GM19468 (cell line): ENCODE data around the gene SAMD10.
A peak's percentile ranks its signal among the peaks of the same experiment; 100 is the strongest.
"Not testable (repeated sequence)": the region's sequence is repeated elsewhere in the genome, so short reads cannot be mapped to it uniquely, and the experiment has no call there.

Source experiments
- ATAC-seq: cut with Tn5 transposase; IDR thresholded peaks from one replicate; pipeline ENCODE4 v1.9.1; 2021; ENCODE audit warnings: mild to moderate bottlenecking, moderate library complexity, moderate number of reproducible peaks; ENCODE audit not compliant: unreplicated experiment; ENCODE audit errors: extremely low read depth

SAMD10 gene

GRCh38 chr20:64003960-64004725 lies 24.7 kb upstream of the SAMD10 start:
- no peak for ATAC-seq

GRCh38 chr20:64001607-64002011 lies 22.2 kb upstream of the SAMD10 start:
- ATAC-seq, result no peak

DNA sequence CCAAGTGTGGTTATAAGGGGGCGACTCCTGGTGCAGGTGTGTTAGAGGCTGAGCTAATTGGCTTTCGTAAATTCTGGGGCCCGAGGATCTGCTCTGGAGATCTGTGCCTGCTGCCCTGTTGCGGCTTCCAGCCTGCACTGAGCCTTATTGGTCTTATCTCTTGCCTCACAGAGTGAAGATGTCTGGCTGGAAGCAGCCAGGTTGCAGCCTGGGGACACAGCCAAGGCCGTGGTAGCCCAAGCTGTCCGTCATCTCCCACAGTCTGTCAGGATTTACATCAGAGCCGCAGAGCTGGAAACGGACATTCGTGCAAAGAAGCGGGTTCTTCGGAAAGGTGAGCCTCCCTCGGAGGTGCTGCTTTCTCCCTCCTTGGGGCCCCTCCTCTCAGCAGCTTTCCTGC lies 21.5 kb upstream of the SAMD10 start:
- no peak for ATAC-seq

DNA sequence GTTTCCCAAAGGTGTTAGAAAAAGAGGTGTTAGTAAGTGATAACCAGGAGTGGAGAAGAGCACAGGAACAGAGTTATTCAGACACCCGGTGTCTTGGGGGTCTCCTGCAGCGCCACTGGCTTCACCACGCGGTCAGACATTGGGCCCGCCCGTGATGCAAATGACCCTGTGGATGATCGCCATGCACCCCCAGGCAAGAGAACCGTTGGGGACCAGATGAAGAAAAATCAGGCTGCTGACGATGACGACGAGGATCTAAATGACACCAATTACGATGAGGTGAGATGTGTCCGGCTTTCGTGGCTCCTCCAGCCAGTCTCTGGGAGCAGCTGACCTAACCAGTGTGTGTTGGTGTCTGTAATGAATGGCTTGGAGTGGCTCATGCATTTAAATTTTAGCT lies 3.5 kb upstream of the SAMD10 start:
- no peak for ATAC-seq

DNA sequence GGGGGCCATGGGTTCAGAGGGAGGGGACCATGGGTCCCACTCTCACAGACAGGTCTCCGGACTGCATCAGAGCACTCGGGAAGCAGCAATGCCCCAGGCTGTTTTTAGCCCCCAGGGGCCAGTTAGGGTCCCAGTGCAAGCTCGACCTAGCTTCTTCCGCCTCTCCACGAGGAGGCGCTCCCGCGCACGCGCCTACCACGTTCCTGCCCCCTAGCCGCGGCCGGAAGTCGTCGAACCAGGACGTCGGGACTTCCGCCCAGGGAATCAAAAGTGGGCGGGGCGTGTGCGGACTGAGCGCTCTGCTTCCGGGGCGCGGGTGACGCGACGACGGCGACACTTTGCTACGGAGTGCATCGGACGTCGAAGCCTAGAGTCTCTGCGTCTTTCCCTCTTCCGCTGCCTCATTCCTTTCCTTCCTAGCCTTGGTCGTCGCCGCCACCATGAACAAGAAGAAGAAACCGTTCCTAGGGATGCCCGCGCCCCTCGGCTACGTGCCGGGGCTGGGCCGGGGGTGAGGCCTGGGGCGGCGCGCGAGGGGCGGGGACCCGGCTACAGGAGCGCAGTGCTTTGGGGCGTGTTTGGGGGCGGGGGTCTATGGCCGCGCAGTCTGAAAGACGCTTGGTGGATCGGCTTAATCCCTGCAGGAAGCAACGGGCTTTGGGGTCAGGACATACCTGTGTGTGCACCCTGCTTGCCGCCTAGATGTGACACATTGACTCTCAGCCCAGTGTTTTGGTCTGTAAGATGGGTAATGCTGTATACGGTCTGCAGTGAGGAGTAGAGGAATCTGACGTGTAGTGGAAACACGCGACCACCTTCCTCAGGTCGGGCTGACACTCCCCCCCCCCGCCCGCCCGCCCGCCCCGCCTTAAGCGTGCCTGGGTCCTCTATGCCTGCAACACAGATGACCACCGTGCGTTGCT lies 1.6 kb upstream of the SAMD10 start, which contains the start of gene PRPF6:
Gene PRPF6 (plus strand): TSS at position 327 of the 923 bp plus-strand sequence. CDS start 114 bp downstream, at position 441.
- peak; percentile 21 for ATAC-seq

DNA sequence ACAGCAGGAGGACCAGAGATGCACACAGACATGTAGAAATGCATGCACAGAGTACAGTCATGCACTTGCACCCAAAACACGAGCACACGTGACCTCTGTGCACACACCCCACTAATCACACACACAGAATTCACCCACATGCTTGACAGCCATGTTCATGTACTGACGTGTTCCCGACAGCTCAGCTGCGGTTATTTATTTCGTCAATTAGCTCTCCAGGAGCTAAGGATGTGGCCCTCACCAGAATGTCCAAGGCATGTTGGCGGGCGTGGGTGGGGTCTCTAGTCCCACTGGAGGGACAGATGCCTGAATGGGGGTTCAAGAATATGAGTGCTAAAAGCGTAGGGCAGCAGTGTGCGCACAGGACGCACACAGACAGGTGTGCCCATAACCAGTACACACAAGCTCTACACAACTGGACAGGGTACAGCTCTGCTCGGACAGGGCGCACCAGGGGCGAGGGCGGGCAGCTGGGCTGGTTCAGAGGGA lies 919 bp upstream of the SAMD10 start:
- ATAC-seq, result peak; percentile 7

- no peak for ATAC-seq
These were observed 249 bp downstream of the SAMD10 start for GRCh38 chr20:63979229-63979556.

DNA sequence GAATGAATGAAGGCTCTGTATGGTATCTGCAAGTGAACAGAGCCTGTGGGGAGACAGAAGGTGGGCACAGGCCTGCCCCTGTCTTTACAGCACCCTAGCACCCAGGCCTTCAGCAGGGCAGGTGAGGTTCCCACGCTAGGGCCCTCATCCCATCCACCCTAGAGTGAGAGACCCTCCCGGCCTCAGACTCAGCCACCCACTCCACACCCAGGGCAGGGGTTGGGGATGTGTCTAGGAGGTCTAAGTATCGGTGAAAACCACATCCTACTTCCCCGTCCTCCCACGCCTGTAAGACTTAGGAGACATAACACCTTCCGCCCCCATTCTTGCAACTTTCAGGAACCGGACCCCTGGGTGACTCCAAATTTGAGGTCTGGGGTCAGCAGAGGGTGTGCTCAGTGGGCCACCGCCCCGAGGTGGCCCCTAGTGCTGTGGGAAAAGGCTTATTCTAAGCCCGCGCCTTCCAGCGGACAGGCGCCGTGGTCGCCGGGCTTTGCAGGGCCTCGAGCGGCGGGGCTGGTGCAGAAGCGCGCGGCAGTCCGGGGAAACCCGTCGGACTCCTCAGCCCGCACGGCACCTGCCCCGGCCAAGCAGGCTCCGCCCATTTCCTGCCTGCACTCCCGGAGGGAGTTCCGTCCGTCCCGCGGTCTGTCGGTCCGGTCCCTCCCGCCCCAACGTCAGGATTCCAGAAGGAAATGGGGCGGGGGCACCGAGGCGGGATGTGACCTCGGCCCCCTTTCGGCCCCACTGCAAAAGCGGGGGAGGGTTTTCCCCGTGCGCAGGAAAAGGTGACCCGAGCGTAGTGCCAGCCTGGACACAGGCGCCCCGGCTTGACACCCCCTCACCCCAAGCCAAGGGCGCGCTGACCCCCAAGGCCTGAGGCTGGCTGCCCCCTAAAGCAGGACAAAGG lies 868 bp downstream of the SAMD10 start:
- ATAC-seq, result no peak

GRCh38 chr20:63977739-63978276 lies 1.6 kb downstream of the SAMD10 start:
- no peak for ATAC-seq

- ATAC-seq, result no peak
These were observed 2.3 kb downstream of the SAMD10 start for GRCh38 chr20:63976980-63977738.

DNA sequence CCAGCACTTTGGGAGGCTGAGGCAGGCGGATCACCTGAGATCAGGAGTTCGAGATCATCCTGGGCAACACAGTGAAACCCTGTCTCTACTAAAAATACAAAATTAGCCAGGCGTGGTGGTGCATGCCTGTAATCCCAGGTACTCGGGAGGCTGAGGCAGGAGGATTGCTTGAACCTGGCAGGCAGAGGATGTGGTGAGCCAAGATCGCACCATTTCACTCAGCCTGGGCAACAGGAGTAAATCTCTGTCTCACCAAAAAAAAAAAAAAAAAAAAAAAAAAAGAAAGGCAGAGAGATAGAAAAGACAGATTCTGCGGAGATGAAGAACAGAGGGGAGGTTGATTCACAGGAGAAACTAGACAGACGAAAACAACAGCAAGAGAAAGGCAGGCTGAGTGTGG lies 2.9 kb downstream of the SAMD10 start:
- ATAC-seq, result not testable (repeated sequence)

- no peak for ATAC-seq
These were observed 4.8 kb downstream of the SAMD10 start for GRCh38 chr20:63974402-63975200.

DNA sequence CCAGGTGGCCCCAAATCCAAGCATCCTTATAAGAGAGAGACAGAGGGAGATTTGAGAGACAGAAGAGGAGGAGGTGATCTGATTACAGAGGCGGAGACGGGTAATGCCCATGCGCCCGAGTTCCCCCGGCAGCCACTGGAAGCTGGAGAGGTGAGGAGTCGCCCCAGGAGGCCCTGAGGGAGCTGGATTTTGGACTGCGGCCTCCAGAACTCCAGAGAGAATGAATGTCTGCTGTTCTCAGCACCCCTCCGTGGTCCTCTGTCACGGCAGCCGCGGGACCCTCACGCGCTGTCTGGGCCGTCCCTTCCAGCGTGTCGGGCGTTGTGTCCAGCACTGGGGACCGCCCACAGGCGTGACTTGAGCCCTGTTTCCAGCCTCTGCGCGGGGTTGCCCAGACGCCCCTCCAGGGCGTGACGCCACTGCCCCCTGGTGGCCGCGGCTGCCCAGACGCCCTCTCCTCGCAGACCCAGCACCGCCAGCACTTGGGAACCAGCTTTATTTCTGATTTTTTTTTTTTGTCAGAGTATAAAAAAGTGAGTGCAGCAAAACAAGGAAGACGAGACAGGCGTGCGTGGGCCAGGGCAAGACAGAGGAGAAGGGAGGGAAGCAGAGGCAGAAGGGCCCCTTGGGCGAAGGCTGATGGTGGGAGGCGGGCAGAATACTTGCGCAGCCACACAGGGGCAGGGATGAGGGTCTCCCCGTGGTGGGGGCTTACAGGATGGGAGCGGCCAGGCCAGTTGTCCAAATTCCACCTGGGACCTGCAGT lies 5.6 kb downstream of the SAMD10 start:
- no peak for ATAC-seq

DNA sequence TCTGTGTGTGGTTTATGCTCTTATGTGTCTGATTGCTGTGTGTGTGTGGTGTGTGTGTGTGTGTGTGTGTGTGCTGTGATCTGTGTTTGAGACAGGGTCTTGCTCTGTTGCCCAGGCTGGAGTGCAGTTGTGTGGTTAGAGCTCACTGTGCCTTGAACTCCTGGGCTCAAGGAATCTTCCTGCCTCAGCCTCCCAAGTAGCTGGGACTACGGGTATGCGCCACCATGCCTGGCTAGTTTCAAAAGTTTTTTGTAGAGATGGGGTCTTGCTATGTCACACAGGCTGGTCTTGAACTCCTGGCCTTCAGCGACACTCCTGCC lies 6.3 kb downstream of the SAMD10 start:
- ATAC-seq, result no peak

- ATAC-seq, result no peak
These were observed 6.9 kb downstream of the SAMD10 start for GRCh38 chr20:63972312-63973159.

DNA sequence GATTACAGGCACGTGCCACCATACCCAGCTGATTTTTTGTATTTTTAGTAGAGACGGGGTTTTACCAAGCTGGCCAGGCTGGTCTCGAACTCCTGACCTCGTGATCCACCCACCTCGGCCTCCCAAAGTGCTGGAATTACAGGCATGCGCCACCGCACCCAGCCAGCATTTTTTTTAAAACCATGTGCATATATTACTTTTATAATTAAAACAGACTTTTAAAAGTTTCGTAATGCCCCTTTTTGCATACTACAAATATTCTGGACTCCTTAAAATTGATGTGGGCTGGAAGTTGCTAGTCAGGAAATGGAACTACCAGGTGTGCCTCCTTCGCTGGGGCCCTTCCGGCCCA lies 7.5 kb downstream of the SAMD10 start:
- not testable (repeated sequence) for ATAC-seq
